GM12878 (cell line): Measurements from ENCODE around the gene RASSF8. TPM values are rescaled to one million over a fixed set of nuclear protein-coding genes. Genes with fewer than 3 reads are reported as not detected.

Experiments used
- CHD2 ChIP-seq: IDR thresholded peaks from 2 replicates; pipeline ENCODE4 v1.6.1; 2011; ENCODE audit warnings: low read depth, low read length, improper control_type of control experiment, borderline replicate concordance
- PAX5 ChIP-seq: IDR thresholded peaks from 2 replicates; pipeline ENCODE4 v1.6.1; 2011; ENCODE audit warnings: low read depth, low read length, borderline replicate concordance
- POLR2AphosphoS2 ChIP-seq: IDR thresholded peaks from 2 replicates; pipeline ENCODE4 v1.6.1; 2011; ENCODE audit warnings: low read depth, mild to moderate bottlenecking, low read length, improper control_type of control experiment, moderate library complexity
- STAT3 ChIP-seq: IDR thresholded peaks from 2 replicates; pipeline ENCODE4 v1.6.1; 2011; ENCODE audit warnings: low read depth, low read length, improper control_type of control experiment
- polyA plus RNA-seq, 11 experiments: library from polyadenylated mRNA; depleted of rRNA in 4 of 11; unstranded in 6 of 11; stranded (reverse) in 5 of 11; fragments of >200 nt; fragmentation: Nextera tagmentation in 4 of 11; fragmentation: Illumina TruSeq in 1 of 11; extraction: Ambion mirVana in 4 of 11; extraction: Trizol in 1 of 11; gene quantifications; 1 replicate in 1 of 11; 2 replicates in 10 of 11; pipeline versions ENCODE4 v1.2.1 to v1.2.3, GENCODE V29; 2011 to 2016; ENCODE audit warnings: inconsistent platforms in 2 of 11, missing spikeins in 2 of 11, low read depth in 1 of 11
- total RNA-seq, 4 experiments: library from RNA; depleted of rRNA in 3 of 4; stranded (reverse); fragments of >200 nt in 3 of 4; fragmentation: Illumina TruSeq in 1 of 4; extraction: Trizol in 1 of 4; gene quantifications; 2 replicates each; pipeline versions ENCODE4 v1.2.1 to v1.2.3, GENCODE V29; 2013 to 2021
- TF ChIP-seq, protein P1 (sequence below): fragments of 450-650 bp; IDR thresholded peaks from 2 replicates; pipeline ENCODE4 v1.6.1; 2017; ENCODE audit warnings: borderline replicate concordance

RASSF8 gene
- total and polyA plus RNA-seq, 10 of the 15 experiments (the other 5 are each of a cell fraction or from before 2014, with no cell fraction given): 0.06 to 0.18 (median 0.08) TPM; not detected in 6

DNA sequence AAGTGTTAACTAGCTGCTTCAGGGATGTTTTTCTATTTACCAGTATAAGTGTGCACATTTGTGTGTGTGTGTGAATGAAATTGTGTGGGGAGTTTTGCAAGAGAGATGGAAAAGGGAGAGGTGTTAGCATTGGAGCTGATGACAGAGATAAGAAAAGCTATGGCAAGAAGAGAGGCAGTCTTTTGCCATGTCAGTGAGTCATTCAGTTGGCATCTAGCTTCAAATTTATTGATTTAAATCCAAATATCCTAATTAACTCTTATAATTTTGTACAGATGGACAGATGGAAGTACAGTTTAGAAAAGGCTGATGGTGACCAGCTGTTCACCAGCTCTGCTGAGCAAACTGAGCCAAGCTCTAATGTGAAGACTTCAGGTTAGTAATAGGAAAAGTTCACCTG is 169.7 kb downstream of the RASSF8 start (continued):
- TF ChIP-seq, protein P1, sequence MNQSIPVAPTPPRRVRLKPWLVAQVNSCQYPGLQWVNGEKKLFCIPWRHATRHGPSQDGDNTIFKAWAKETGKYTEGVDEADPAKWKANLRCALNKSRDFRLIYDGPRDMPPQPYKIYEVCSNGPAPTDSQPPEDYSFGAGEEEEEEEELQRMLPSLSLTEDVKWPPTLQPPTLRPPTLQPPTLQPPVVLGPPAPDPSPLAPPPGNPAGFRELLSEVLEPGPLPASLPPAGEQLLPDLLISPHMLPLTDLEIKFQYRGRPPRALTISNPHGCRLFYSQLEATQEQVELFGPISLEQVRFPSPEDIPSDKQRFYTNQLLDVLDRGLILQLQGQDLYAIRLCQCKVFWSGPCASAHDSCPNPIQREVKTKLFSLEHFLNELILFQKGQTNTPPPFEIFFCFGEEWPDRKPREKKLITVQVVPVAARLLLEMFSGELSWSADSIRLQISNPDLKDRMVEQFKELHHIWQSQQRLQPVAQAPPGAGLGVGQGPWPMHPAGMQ: no peak
- TF ChIP-seq PAX5 (no peak), CHD2 (no peak), STAT3 (no peak), POLR2AphosphoS2 (no peak)

Other genes with a start within 250 kb of the RASSF8 start
- gene BHLHE41, start 166.4 kb downstream of the RASSF8 start, total RNA-seq (2014; rRNA removed): not detected in 2 replicates
- gene BHLHE41, start 166.4 kb downstream of the RASSF8 start, total RNA-seq (2014; rRNA removed; fragmentation: Illumina TruSeq; extraction: Trizol): 0.04 and 0.14 TPM in 2 replicates
- gene BHLHE41, start 166.4 kb downstream of the RASSF8 start, total RNA-seq (2021): 0.13 and 0.45 TPM in 2 replicates
- 0.84 and 1.5 TPM in 2 replicates for gene BHLHE41, start 166.4 kb downstream of the RASSF8 start, polyA plus RNA-seq (2011; rRNA removed)
- gene BHLHE41, start 166.4 kb downstream of the RASSF8 start, polyA plus RNA-seq (2014; fragmentation: Illumina TruSeq; extraction: Trizol): 0.07 TPM in 1 of 2 replicates, not detected in the other
- under 1 TPM; 0.02 to 0.04 TPM for gene BHLHE41, start 166.4 kb downstream of the RASSF8 start, polyA plus RNA-seq (2014; fragmentation: Nextera tagmentation; extraction: Ambion mirVana)
- gene BHLHE41, start 166.4 kb downstream of the RASSF8 start, polyA plus RNA-seq (2014; rRNA removed): 0.08 and 0.23 TPM in 2 replicates
- gene BHLHE41, start 166.4 kb downstream of the RASSF8 start, polyA plus RNA-seq (2016; fragmentation: Nextera tagmentation; extraction: Ambion mirVana): not detected
- gene SSPN, start 236.9 kb downstream of the RASSF8 start, total RNA-seq (2014; rRNA removed): 0.05 TPM in 1 of 2 replicates, not detected in the other
- gene SSPN, start 236.9 kb downstream of the RASSF8 start, total RNA-seq (2014; rRNA removed; fragmentation: Illumina TruSeq; extraction: Trizol): 0.04 TPM in 1 of 2 replicates, not detected in the other
- 0.05 TPM in 1 of 2 replicates, not detected in the other for gene SSPN, start 236.9 kb downstream of the RASSF8 start, total RNA-seq (2021)
- gene SSPN, start 236.9 kb downstream of the RASSF8 start, polyA plus RNA-seq (2011; rRNA removed): 0.27 and 0.41 TPM in 2 replicates
- 0.04 TPM in 1 of 2 replicates, not detected in the other for gene SSPN, start 236.9 kb downstream of the RASSF8 start, polyA plus RNA-seq (2014; fragmentation: Illumina TruSeq; extraction: Trizol)
- gene SSPN, start 236.9 kb downstream of the RASSF8 start, polyA plus RNA-seq (2014; fragmentation: Nextera tagmentation; extraction: Ambion mirVana): under 1 TPM in 1 of 2 experiments, not detected in 1; 0.35 TPM
- gene SSPN, start 236.9 kb downstream of the RASSF8 start, polyA plus RNA-seq (2014; rRNA removed): not detected in 2 replicates
- gene SSPN, start 236.9 kb downstream of the RASSF8 start, polyA plus RNA-seq (2016; fragmentation: Nextera tagmentation; extraction: Ambion mirVana): under 1 TPM in 1 of 2 experiments, not detected in 1; 0.28 TPM